Cardiac fibroblast (primary cell): Measurements from ENCODE around the gene NTRK2.
"Not testable (repeated sequence)": the region's sequence is repeated elsewhere in the genome, so short reads cannot be mapped to it uniquely, and the experiment has no call there.

Experiments used
- DNase-seq, 2 donors: peaks; one replicate each; pipeline versions ENCODE4 v3.0.0 to v3.0.0-alpha.2; 2010; ENCODE audit warnings: low read depth in 2 of 2
- H3K4me3 ChIP-seq, 2 donors: replicated peaks in 1 of 2; 1 replicate in 1 of 2; 2 replicates in 1 of 2; pipeline ENCODE4 v1.5.1; 2011; ENCODE audit warnings: low read depth in 2 of 2, low read length in 2 of 2, mild to moderate bottlenecking in 2 of 2, moderate library complexity in 1 of 2
- CTCF ChIP-seq: IDR thresholded peaks from one replicate; pipeline ENCODE4 v1.5.1; 2011; ENCODE audit warnings: low read depth, mild to moderate bottlenecking, low read length, inconsistent platforms

Gene NTRK2

GRCh38 chr9:85055506-85056202 is 386.1 kb downstream of the NTRK2 start:
- no peak overlapping the region for H3K4me3 ChIP-seq
- no peak for DNase-seq
- no peak for TF ChIP-seq CTCF

- no peak for DNase-seq
- TF ChIP-seq CTCF, result no peak
- no peak overlapping the region for H3K4me3 ChIP-seq
These were observed 386.7 kb downstream of the NTRK2 start for GRCh38 chr9:85056203-85056572.

GRCh38 chr9:85061969-85062368 is 392.4 kb downstream of the NTRK2 start:
- no peak for DNase-seq
- TF ChIP-seq CTCF, result no peak
- no peak overlapping the region for H3K4me3 ChIP-seq

GRCh38 chr9:85062385-85063022 is 393.0 kb downstream of the NTRK2 start:
- TF ChIP-seq CTCF, result no peak
- no peak for DNase-seq
- H3K4me3 ChIP-seq, result no peak overlapping the region

- no peak overlapping the region for H3K4me3 ChIP-seq
- no peak for DNase-seq
- no peak for TF ChIP-seq CTCF
These were observed 395.4 kb downstream of the NTRK2 start for GRCh38 chr9:85064811-85065371.

- no peak for DNase-seq
- H3K4me3 ChIP-seq, result no peak overlapping the region
- TF ChIP-seq CTCF, result no peak
These were observed 398.3 kb downstream of the NTRK2 start for GRCh38 chr9:85067792-85068191.

- H3K4me3 ChIP-seq, DNase-seq: not testable (repeated sequence)
These were observed 399.9 kb downstream of the NTRK2 start for GRCh38 chr9:85069421-85069820.
